Smooth muscle cell of trachea (primary cell): Measurements from ENCODE around the gene SRSF4. TPM values are rescaled to one million over a fixed set of nuclear protein-coding genes. Genes with fewer than 3 reads are reported as not detected.

Experiments used
- total RNA-seq: library from RNA; depleted of rRNA; stranded (reverse); fragments of >200 nt; gene quantifications from 2 replicates; pipeline ENCODE4 v1.2.1, GENCODE V29; 2014

The SRSF4 gene
- 37.4 and 39.0 TPM in 2 replicates for total RNA-seq

DNA sequence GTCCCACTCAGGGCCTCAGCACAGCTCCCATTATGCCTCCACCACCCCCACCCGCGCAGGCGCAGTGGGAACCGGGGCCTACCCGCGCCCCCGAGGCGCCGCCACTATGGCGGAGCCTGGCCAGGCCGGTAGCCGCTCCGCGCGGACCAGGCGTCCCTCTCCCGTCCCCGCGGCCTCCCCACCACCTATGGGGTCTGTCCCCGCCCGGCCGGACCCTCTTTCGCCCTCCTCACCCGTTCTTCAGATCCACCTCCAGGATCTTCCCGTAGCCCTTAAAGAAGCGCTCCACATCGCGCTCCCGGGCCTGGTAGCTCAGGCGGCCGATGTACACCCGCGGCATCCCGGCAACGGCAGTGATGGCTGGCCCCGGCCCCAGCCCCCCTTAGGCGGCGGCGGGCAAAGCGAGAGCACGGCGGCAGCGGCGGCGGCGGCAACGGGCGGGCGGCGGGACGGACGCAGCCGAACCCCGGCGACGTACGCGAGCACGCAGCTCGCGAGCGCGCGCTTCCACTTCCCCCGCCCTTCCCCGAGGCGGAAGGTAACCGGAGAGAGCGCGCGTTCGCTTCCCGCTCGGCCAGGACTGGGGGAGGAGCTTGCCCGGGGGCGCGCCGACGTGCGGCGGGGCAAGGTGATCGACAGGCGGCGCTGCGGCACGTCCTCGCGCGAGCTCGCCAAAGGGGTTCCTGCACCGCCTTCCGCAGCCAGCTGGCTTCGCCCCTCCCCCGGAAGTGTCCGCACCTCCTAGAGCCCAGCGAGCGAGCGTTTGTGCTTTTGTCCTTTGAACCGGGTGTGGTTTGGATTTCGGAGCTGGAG lies at the start of gene SRSF4:
Gene SRSF4 (minus strand): TSS at position 488 of the 813 bp plus-strand sequence. CDS start 148 bp downstream, at position 340.

GRCh38 chr1:29230553-29231378 lies 49.1 kb upstream of the SRSF4 start, which contains the start of gene MECR:
TSS of gene MECR (minus strand) at chr1:29230934. CDS start at chr1:29230906, 28 bp downstream.

GRCh38 chr1:29123887-29124365 lies 57.8 kb downstream of the SRSF4 start, which contains the start of gene TMEM200B:
TSS of gene TMEM200B (minus strand) at chr1:29123903. CDS start at chr1:29121828, 2,075 bp downstream.

Other genes starting within 250 kb of the SRSF4 start
- gene TMEM200B, start 58.0 kb downstream of the SRSF4 start, total RNA-seq, result 20.0 and 22.8 TPM in 2 replicates
- gene MECR, start 49.0 kb upstream of the SRSF4 start, total RNA-seq, result 20.7 and 27.5 TPM in 2 replicates
- 14.4 and 42.5 TPM in 2 replicates for gene PTPRU, start 54.6 kb upstream of the SRSF4 start, total RNA-seq